Fibroblast of peridontal ligament (primary cell): ENCODE measurements around the gene KIFAP3.
"Not testable (repeated sequence)": the region's sequence is repeated elsewhere in the genome, so short reads cannot be mapped to it uniquely, and the experiment has no call there.

Source experiments
- DNase-seq: peaks from one replicate; pipeline ENCODE4 v3.0.0-alpha.2; 2010; ENCODE audit errors: extremely low read depth

KIFAP3 gene

DNA sequence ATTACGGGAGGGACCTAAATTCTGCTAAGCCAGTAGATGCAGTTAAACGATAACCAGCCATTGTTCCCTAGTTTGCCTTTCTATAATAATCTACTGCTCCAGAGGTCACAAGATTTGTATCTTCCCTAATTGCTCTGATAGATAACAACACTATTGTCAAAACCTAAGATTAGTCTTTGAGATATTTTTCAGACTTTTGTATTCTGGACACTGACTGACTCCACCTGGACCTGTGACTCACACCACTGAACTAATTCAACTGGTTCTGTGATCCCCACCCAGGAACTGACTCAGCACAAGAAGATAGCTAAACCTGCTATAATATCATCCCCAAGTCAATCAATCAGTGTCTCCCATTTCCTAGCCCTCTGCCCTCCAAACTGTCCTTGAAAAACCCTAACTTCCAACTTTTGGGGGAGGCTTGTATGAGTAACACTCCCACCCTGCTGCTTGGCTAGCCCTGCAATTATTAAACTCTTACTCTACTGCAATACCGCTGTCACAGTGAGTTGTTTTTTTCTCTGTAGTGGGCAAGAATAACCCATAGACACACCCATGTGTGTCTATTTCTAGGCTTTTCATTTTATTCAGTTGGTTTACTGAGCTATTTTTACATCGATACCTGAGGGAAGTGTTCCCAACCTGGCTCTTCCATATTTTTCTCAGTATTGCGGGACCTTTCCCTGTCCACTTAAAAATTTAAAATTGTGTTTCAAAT lies 11.2 kb downstream of the KIFAP3 start:
- DNase-seq: no peak

GRCh38 chr1:170061676-170062075 lies 12.8 kb downstream of the KIFAP3 start:
- DNase-seq: not testable (repeated sequence)

DNA sequence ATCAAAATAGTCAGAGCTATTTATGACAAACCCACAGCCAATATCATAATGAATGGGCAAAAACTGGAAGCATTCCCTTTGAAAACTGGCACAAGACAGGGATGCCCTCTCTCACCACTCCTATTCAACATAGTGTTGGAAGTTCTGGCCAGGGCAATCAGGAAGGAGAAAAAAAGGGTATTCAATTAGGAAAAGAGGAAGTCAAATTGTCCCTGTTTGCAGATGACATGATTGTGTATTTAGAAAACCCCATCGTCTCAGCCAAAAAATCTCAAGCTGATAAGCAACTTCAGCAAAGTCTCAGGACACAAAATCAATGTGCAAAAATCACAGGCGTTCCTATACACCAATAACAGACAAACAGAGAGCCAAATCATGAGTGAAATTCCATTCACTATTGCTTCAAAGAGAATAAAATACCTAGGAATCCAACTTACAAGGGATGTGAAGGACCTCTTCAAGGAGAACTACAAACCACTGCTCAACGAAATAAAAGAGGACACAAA lies 14.4 kb downstream of the KIFAP3 start:
- DNase-seq: not testable (repeated sequence)

- DNase-seq: no peak
Measured at GRCh38 chr1:170049176-170049800, 25.2 kb downstream of the KIFAP3 start.

DNA sequence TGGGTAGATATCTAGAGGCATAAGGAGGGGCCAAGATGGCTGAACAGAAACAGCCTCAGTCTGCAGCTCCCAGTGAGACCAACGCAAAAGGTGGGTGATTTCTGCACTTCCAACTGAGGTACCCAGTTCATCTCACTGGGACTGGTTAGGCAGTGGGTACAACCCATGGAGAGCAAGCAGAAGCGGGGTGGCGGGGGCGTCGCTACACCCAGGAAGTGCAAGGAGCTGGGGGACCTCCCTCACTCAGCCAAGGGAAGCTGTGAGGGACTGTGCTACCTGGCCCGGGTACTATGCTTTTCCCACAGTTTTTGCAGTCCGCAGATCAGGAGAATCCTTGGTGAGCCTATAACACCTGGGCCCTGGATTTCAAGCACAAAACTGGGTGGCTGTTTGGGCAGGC lies 26.0 kb downstream of the KIFAP3 start:
- DNase-seq: no peak

DNA sequence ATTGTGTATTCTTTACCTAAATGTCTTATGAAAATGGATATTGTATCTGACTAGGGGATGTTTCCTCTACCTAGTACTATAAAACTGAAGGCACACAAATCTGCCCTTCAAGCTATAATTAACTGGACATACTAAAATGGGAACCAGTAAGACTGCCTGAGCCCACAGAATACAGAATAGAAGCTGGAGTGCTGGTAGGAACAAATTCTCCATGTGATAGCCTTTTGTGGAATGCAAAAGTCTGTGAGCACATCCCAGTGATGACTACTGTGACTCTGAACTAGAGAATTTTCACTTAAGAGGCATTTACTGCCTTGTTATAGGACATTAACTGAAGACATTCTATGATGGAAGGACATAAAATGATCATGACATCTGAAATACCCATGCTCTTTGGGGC lies 30.3 kb downstream of the KIFAP3 start:
- peak; percentile 2 for DNase-seq

DNA sequence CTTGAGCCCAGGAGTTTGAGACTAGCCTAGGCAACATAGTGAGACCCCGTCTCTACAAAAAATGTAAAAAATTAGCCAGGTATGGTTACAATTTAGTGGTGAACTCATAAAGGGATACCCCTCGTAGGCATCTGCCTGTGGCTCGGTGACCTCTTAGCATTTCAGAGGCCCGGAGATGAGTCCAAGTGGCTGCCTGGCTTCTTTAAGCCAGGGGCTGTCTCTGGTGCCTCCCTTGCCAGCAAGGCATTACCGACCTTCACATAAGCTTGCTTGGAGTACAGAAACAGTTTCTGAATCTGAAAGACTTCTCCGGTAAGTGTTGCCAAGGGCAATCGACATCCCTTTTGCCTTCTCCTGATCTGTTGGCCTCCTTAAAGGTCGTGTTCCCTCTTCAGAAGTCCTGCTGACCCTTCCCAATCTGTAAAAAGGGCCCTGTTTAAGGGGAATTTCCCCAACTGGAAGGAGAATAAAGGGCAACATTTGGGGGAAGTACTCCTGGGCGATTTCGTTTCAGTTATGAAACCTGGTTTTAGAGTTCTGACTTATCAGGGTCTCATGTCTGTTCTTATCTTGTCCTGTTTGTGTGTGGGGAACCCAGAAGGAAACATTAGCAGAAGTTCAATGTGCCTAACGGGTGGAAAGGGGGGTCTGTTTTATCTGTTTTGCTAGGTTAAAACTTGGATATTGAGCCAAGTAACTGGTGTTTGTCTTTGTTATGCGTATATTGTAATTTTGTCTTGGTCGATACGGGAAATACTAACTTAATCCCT lies 32.9 kb downstream of the KIFAP3 start:
- no peak for DNase-seq

DNA sequence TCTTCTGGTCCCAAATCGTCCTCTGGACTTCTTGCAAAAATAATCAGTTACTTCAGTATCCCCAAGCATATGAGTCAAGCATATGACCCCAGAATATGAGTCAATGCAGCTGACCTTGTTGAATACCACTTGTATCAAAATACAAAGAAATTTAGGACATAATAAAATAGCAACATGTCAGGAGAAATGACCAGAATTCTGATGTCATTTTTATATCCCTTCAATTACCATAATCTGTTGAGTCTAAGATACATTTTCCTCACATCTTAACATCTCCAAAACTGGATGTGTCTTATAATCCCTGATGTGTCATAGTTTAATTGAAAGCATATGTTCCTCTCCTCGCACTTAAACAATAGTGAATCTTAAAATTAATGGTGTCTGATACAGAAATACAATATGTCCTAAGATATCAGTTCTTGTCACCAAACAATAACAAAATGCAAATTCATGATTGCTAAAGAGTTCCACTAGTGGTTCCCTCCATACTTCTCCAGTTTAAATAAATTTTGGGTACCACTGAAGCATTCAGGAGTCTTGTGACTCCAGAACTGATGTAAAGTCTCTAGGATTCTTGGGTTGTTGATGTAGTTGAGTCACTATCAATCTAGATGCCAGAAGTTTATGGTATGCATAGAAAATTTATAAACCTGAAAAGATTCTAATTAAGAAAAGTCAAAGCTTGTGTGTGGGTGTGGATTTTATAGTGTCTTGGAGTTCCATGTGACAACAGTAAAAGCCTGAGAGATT lies 41.8 kb downstream of the KIFAP3 start:
- DNase-seq: peak; percentile 79

GRCh38 chr1:170030212-170030611 lies 44.3 kb downstream of the KIFAP3 start:
- no peak for DNase-seq

- no peak for DNase-seq
Measured at GRCh38 chr1:170027760-170028159, 46.7 kb downstream of the KIFAP3 start.

DNA sequence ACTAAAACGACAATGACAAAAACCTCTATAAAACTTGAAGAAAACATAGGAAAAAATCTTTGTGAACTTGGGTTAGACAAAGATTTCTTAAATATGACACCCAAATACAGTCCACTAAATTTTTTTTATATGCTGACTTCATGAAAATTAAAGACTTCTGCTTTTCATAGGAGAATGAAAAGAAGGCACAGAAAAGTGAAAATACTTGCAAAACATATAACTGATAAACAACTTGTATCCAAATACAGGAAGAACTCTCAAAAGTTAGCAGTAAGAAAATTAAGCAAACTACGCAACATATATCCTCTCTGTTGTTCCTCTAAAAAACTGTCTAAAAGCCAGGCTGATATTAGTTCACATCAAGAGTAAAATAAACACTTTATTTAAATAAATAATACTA lies 53.6 kb downstream of the KIFAP3 start:
- no peak for DNase-seq

DNA sequence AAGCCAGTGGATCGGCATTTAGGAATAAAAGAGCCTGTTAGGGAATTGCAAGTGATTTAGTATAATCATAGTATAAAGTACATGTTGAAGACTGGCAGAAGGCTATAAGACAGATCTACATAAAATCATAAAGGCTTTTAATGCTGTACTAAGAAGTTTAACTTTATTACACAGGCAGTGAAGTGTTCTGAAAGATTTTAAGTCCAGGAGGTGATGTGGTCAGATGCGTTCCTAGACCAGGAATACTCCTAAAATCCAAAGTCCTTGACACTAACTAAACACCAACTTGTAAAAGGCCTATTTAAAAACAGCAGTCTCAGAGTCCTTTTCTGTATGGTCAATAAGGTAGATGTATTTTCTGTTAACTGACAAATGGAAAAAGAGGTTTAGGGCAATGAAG lies 57.0 kb downstream of the KIFAP3 start:
- no peak for DNase-seq

GRCh38 chr1:170012920-170013319 lies 61.6 kb downstream of the KIFAP3 start:
- DNase-seq: no peak

- peak; percentile 90 for DNase-seq
Measured at GRCh38 chr1:170010443-170010842, 64.1 kb downstream of the KIFAP3 start.

- no peak for DNase-seq
Measured at GRCh38 chr1:170009551-170009950, 64.9 kb downstream of the KIFAP3 start.

- not testable (repeated sequence) for DNase-seq
Measured at GRCh38 chr1:170008745-170009144, 65.8 kb downstream of the KIFAP3 start.

DNA sequence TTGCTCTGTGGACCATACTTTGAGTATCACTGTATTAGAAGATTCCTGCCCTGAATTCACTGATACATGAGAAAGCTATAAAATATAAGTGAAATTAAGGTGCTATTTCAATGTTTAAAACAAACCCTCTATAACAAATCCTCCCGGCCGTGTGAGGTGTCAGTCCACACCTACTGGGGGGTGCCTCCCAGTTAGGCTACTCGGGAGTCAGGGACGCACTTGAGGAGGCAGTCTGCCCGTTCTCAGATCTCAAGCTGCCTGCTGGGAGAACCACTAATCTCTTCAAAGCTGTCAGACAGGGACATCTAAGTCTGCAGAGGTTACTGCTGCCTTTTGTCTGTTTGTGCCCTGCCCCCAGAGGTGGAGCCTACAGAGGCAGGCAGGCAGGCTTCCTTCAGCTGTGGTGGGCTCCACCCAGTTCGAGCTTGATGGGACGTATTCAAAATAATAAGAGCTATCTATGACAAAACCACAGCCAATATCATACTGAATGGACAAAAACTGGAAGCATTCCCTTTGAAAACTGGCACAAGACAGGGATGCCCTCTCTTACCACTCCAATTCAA lies 71.1 kb downstream of the KIFAP3 start:
- DNase-seq: not testable (repeated sequence)

GRCh38 chr1:170001266-170001665 lies 73.2 kb downstream of the KIFAP3 start:
- no peak for DNase-seq

DNA sequence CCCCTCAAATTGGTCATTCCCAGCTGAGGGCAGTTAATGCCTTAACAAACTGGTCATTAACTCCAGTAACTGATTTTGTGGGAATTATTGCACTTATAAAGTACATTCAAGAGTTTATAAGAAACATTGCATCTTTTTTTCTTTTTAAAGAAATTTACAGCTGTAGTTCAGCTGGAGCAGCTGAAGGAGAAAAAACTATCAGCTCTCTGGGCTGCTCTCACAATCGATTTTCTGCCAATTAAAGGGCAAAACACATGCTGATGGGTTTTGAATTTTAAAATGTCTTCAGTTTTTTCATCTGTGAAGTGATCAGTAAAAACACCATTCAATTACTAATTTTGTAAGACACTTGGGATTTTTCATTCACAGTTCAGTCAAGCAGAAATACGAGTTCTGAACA lies 74.7 kb downstream of the KIFAP3 start:
- DNase-seq: no peak

- peak; percentile 72 for DNase-seq
Measured at GRCh38 chr1:169999331-169999741, 75.2 kb downstream of the KIFAP3 start.

GRCh38 chr1:169995993-169996392 lies 78.5 kb downstream of the KIFAP3 start:
- DNase-seq: no peak

- DNase-seq: peak; percentile 2
Measured at GRCh38 chr1:169989246-169989645, 85.2 kb downstream of the KIFAP3 start.
